SK-N-SH treated with all-trans-retinoic acid at 6 μM for 48 hours (cell line): ENCODE measurements around the gene SMIM34.
"Not testable (repeated sequence)": the region's sequence is repeated elsewhere in the genome, so short reads cannot be mapped to it uniquely, and the experiment has no call there.

Experiments used
- ESRRG ChIP-seq: fragments of 250-450 bp; sonication (Bioruptor Pico); IDR thresholded peaks from 2 replicates; pipeline ENCODE4 v1.6.1; 2021; ENCODE audit warnings: mild to moderate bottlenecking
- RARB ChIP-seq: fragments of 250-450 bp; sonication (Bioruptor Pico); IDR thresholded peaks from 2 replicates; pipeline ENCODE4 v1.8.0; 2021; ENCODE audit warnings: mild to moderate bottlenecking, moderate library complexity
- TCF4 ChIP-seq: fragments of 250-450 bp; sonication (Bioruptor Pico); IDR thresholded peaks from 2 replicates; pipeline ENCODE4 v1.8.0; 2021; ENCODE audit warnings: mild to moderate bottlenecking, moderate library complexity, borderline replicate concordance
- ZC3H10 ChIP-seq: fragments of 250-450 bp; sonication (Bioruptor Pico); IDR thresholded peaks from 2 replicates; pipeline ENCODE4 v1.5.1; 2021; ENCODE audit warnings: mild to moderate bottlenecking, moderate library complexity
- ZFP3 ChIP-seq: fragments of 250-450 bp; sonication (Bioruptor Pico); IDR thresholded peaks from 2 replicates; pipeline ENCODE4 v1.5.0; 2020; ENCODE audit warnings: mild to moderate bottlenecking, moderate library complexity
- ZNF565 ChIP-seq: fragments of 450-650 bp; formaldehyde crosslinking; conservative IDR thresholded peaks from 2 replicates; pipeline ENCODE4 v1.5.0; 2020; ENCODE audit warnings: low read depth, mild to moderate bottlenecking, moderate library complexity
- ZNF70 ChIP-seq: fragments of 450-650 bp; formaldehyde crosslinking; IDR thresholded peaks from 2 replicates; pipeline ENCODE4 v1.5.0; 2020; ENCODE audit warnings: mild to moderate bottlenecking, moderate library complexity
- TF ChIP-seq, protein P1 (sequence below): fragments of 250-450 bp; sonication (Bioruptor Pico); IDR thresholded peaks from 2 replicates; pipeline ENCODE4 v1.8.0; 2020; ENCODE audit warnings: mild to moderate bottlenecking, moderate library complexity, borderline replicate concordance
- TF ChIP-seq, protein P2 (sequence below): fragments of 250-450 bp; sonication (Bioruptor Pico); IDR thresholded peaks from 2 replicates; pipeline ENCODE4 v1.5.1; 2020; ENCODE audit warnings: low read depth, mild to moderate bottlenecking, moderate library complexity

DNA sequence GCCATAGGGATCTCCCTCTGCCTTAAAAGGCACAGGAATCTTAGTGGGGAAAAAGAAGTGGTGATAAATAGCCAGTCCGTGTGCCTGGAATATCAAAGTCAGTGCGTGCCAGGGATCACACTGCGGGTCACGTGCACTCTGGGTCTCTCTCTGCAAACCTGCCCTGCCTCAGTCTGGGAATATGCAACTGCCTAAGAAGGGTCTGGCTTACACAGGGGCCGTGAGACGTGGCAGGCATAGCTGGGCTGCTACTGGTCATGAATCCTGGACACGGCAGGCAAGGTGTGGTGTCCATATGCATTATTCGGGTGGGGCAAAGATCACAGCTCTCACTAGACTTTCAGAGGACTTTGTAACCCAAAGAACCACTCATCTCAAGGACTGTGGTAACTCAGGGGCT, 23.3 kb upstream of the SMIM34 start:
- TF ChIP-seq ZNF70; ZC3H10 (CRISPR knock-in tag); ZNF565 (CRISPR knock-in tag); RARB (CRISPR knock-in tag); TCF4 (CRISPR knock-in tag); ESRRG; ZFP3 (CRISPR knock-in tag): not testable (repeated sequence)
- TF ChIP-seq, protein P1, sequence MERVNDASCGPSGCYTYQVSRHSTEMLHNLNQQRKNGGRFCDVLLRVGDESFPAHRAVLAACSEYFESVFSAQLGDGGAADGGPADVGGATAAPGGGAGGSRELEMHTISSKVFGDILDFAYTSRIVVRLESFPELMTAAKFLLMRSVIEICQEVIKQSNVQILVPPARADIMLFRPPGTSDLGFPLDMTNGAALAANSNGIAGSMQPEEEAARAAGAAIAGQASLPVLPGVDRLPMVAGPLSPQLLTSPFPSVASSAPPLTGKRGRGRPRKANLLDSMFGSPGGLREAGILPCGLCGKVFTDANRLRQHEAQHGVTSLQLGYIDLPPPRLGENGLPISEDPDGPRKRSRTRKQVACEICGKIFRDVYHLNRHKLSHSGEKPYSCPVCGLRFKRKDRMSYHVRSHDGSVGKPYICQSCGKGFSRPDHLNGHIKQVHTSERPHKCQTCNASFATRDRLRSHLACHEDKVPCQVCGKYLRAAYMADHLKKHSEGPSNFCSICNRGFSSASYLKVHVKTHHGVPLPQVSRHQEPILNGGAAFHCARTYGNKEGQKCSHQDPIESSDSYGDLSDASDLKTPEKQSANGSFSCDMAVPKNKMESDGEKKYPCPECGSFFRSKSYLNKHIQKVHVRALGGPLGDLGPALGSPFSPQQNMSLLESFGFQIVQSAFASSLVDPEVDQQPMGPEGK (CRISPR knock-in tag), result not testable (repeated sequence)
- TF ChIP-seq, protein P2, sequence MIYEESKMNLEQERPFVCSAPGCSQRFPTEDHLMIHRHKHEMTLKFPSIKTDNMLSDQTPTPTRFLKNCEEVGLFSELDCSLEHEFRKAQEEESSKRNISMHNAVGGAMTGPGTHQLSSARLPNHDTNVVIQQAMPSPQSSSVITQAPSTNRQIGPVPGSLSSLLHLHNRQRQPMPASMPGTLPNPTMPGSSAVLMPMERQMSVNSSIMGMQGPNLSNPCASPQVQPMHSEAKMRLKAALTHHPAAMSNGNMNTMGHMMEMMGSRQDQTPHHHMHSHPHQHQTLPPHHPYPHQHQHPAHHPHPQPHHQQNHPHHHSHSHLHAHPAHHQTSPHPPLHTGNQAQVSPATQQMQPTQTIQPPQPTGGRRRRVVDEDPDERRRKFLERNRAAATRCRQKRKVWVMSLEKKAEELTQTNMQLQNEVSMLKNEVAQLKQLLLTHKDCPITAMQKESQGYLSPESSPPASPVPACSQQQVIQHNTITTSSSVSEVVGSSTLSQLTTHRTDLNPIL, result not testable (repeated sequence)
